ENCODE data around the gene NBPF20. TPM values are rescaled to one million over a fixed set of nuclear protein-coding genes. Genes with fewer than 3 reads are reported as not detected.
"Not testable (repeated sequence)": the region's sequence is repeated elsewhere in the genome, so short reads cannot be mapped to it uniquely, and the experiment has no call there.

Gene NBPF20
- total and polyA plus RNA-seq, 9 donors, result 3.1 to 9.4 (median 4.3) TPM

GRCh38 chr1:145460048-145460447, 34.6 kb upstream of the NBPF20 start:
- H3K27me3 ChIP-seq (ENCODE audit: control insufficient read depth, insufficient read depth, low read length); H3K27ac ChIP-seq (ENCODE audit: low read length); H3K9me3 ChIP-seq (replicated peaks; ENCODE audit: control insufficient read depth, low read depth, low read length); DNase-seq; H3K4me3 ChIP-seq (ENCODE audit: low read length); H3K36me3 ChIP-seq (ENCODE audit: control insufficient read depth, insufficient read depth, low read length); H3K4me1 ChIP-seq (ENCODE audit: control insufficient read depth, insufficient read depth, low read length): not testable (repeated sequence)
- WGBS (ENCODE audit: insufficient coverage), result no CpG with 5 or more reads among the region's 13 CpGs

- H3K4me1 ChIP-seq (ENCODE audit: control insufficient read depth, insufficient read depth, low read length); H3K9me3 ChIP-seq (replicated peaks; ENCODE audit: control insufficient read depth, low read depth, low read length); H3K36me3 ChIP-seq (ENCODE audit: control insufficient read depth, insufficient read depth, low read length); H3K27me3 ChIP-seq (ENCODE audit: control insufficient read depth, insufficient read depth, low read length); H3K4me3 ChIP-seq (ENCODE audit: low read length); H3K27ac ChIP-seq (ENCODE audit: low read length); DNase-seq: not testable (repeated sequence)
- no CpG with 5 or more reads among the region's 27 CpGs for WGBS (ENCODE audit: insufficient coverage)
Observed at GRCh38 chr1:145459591-145459990, 34.2 kb upstream of the NBPF20 start.

DNA sequence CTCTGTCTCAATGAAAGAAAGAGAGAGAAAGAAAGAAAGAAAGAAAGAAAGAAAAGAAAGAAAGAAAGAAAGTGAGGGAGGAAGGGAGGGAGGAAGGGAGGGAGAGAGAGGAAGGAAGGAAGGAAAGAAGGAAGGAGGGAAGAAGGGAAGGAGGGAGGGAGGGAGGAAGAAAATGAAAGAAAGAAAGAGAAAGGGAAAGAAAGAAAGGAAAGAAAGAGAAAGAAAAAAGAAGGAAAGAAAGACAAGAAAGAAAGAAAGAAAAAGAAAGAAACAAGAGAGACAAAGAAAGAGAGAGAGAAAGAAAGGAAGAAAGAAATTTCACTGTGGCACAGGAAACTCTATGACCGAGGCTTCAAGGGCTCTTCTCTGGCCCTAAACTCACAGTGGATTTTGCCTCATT, 33.7 kb upstream of the NBPF20 start:
- not testable (repeated sequence) for H3K27ac ChIP-seq (ENCODE audit: low read length); H3K9me3 ChIP-seq (replicated peaks; ENCODE audit: control insufficient read depth, low read depth, low read length); DNase-seq; H3K36me3 ChIP-seq (ENCODE audit: control insufficient read depth, insufficient read depth, low read length); H3K4me1 ChIP-seq (ENCODE audit: control insufficient read depth, insufficient read depth, low read length); H3K27me3 ChIP-seq (ENCODE audit: control insufficient read depth, insufficient read depth, low read length); H3K4me3 ChIP-seq (ENCODE audit: low read length)
- no CpG with 5 or more reads among the region's 1 CpG for WGBS (ENCODE audit: insufficient coverage)

DNA sequence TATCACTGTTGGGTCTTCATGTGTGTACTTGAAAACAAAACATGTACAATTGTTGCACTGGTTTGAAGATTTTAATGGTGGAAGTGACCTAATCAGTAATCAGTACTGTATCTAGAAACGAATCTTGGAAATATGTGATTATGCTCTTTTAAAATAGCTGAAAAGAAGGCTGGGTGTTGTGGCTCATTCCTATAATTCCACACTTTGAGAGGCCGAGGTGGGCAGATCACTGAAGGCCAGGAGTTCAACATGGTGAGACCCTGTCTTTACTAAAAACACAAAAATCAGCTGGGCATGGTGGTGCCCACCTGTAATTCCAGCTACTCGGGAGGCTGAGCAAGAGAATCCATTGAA, 29.4 kb upstream of the NBPF20 start:
- not testable (repeated sequence) for H3K27ac ChIP-seq (ENCODE audit: low read length); H3K4me1 ChIP-seq (ENCODE audit: control insufficient read depth, insufficient read depth, low read length); H3K9me3 ChIP-seq (replicated peaks; ENCODE audit: control insufficient read depth, low read depth, low read length); H3K36me3 ChIP-seq (ENCODE audit: control insufficient read depth, insufficient read depth, low read length); DNase-seq; H3K4me3 ChIP-seq (ENCODE audit: low read length); H3K27me3 ChIP-seq (ENCODE audit: control insufficient read depth, insufficient read depth, low read length)
- no CpG with 5 or more reads among the region's 3 CpGs for WGBS (ENCODE audit: insufficient coverage)

DNA sequence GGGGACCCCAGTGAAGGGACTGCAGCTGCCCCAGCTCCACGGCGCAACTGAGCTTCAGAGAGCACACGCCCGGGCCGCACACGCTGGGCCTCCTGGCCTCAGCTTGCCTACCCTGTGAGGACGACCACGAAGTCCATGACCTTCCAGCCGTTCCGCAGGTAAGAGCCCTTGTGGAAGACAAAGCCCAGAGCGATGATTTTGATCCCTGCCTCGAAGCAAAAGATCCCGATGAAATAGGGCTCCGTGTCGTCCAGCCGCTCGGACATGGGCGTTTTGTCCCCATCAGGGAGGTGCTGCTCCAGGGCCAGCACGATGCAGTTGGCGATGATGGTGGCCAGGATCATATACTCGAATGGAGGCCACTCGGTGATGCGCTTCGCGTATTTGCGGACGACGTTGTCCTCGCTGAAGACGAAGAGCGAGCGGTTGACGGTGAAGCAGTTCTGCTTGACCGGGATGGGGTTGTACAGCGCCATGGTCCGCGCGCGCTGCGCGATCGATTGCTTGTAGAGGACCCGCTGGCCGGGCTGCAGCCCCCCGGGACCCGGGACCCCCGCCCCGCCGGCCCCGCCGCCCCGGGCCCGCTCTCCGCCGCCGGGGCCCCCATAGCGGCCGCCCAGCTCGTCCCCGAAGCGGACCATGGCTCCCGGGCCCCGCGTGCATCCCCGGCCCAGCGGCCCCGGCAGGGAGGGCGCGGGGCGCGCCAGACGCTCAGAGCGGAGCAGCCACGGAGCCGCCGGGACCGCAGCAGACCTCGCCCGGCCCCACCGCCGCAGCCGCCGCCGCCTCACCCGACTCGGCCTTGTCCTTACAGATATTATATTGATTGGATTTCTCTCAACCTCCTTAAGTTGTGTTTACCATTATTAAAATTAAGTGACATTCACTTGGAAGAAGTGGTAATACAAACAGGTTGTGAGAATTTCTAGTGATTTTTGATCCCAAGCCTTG, 28.7 kb upstream of the NBPF20 start:
- not testable (repeated sequence) for H3K27me3 ChIP-seq (ENCODE audit: control insufficient read depth, insufficient read depth, low read length)
- 21% methylated on average over 18 of the region's 86 CpGs for whole genome bisulfite sequencing (ENCODE audit: insufficient coverage)

DNA sequence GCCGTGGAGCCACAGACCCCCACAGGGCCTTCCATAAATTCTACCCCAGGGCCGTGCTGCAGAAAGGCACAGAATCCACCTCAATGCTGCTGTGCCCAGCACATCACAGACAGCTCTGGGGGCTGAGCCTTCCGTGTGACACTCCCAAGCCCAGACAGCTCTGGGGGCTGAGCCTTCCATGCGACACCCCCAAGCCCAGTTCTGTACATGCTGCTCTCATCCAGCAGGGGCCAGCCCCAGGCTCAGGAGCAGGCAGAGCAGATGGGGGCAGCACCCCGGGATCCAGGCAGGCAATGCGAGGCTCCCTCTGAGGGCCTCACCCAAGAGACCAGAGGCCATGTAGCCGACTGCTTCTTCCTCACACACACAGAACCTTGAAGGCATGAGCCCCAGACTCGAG, 27.1 kb upstream of the NBPF20 start:
- H3K4me3 ChIP-seq (ENCODE audit: low read length); DNase-seq; H3K9me3 ChIP-seq (replicated peaks; ENCODE audit: control insufficient read depth, low read depth, low read length); H3K27me3 ChIP-seq (ENCODE audit: control insufficient read depth, insufficient read depth, low read length); H3K4me1 ChIP-seq (ENCODE audit: control insufficient read depth, insufficient read depth, low read length); H3K36me3 ChIP-seq (ENCODE audit: control insufficient read depth, insufficient read depth, low read length); H3K27ac ChIP-seq (ENCODE audit: low read length): not testable (repeated sequence)
- WGBS (ENCODE audit: insufficient coverage), result 11% methylated on average over 1 of the region's 8 CpGs

More for the DNA sequence above, 28.7 kb upstream of the NBPF20 start:
- not testable (repeated sequence) for DNase-seq; H3K4me1 ChIP-seq (ENCODE audit: control insufficient read depth, insufficient read depth, low read length); H3K9me3 ChIP-seq (replicated peaks; ENCODE audit: control insufficient read depth, low read depth, low read length); H3K36me3 ChIP-seq (ENCODE audit: control insufficient read depth, insufficient read depth, low read length); H3K27ac ChIP-seq (ENCODE audit: low read length); H3K4me3 ChIP-seq (ENCODE audit: low read length)

GRCh38 chr1:145451914-145452313, 26.5 kb upstream of the NBPF20 start:
- peak; percentile 1 for DNase-seq

DNA sequence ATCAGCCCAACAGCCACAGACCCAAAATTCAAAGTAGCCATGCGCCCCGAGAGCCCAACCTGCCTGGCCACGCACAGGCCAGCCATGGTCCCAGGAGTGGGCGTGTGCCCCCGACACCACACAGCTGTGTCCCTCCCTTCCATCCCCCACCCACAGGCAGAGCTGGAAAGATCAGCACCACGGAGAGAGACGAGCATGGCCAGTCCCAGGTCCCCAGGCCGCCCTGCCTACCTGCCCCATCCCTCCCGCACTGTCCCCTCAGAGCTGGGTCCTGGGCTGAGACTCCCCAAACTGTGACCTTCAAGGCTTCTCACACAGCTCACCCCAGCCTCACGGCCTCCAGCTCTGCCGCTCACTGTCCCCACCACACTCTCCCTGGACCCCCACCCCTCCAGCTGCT, 19.8 kb upstream of the NBPF20 start:
- H3K27ac ChIP-seq (ENCODE audit: low read length), result not testable (repeated sequence)

More at GRCh38 chr1:145451914-145452313, 26.5 kb upstream of the NBPF20 start:
- H3K36me3 ChIP-seq (ENCODE audit: control insufficient read depth, insufficient read depth, low read length); H3K27me3 ChIP-seq (ENCODE audit: control insufficient read depth, insufficient read depth, low read length); H3K4me3 ChIP-seq (ENCODE audit: low read length); H3K4me1 ChIP-seq (ENCODE audit: control insufficient read depth, insufficient read depth, low read length); H3K27ac ChIP-seq (ENCODE audit: low read length); H3K9me3 ChIP-seq (replicated peaks; ENCODE audit: control insufficient read depth, low read depth, low read length): not testable (repeated sequence)
- WGBS (ENCODE audit: insufficient coverage), result no CpG with 5 or more reads among the region's 8 CpGs

GRCh38 chr1:145442340-145442739, 16.9 kb upstream of the NBPF20 start:
- not testable (repeated sequence) for DNase-seq; H3K36me3 ChIP-seq (ENCODE audit: control insufficient read depth, insufficient read depth, low read length); H3K4me3 ChIP-seq (ENCODE audit: low read length); H3K4me1 ChIP-seq (ENCODE audit: control insufficient read depth, insufficient read depth, low read length); H3K27me3 ChIP-seq (ENCODE audit: control insufficient read depth, insufficient read depth, low read length); H3K9me3 ChIP-seq (replicated peaks; ENCODE audit: control insufficient read depth, low read depth, low read length); H3K27ac ChIP-seq (ENCODE audit: low read length)
- 20% methylated on average over 1 of the region's 5 CpGs for WGBS (ENCODE audit: insufficient coverage)

More for the DNA sequence above, 19.8 kb upstream of the NBPF20 start:
- not testable (repeated sequence) for H3K4me1 ChIP-seq (ENCODE audit: control insufficient read depth, insufficient read depth, low read length); H3K36me3 ChIP-seq (ENCODE audit: control insufficient read depth, insufficient read depth, low read length); H3K27me3 ChIP-seq (ENCODE audit: control insufficient read depth, insufficient read depth, low read length); DNase-seq; H3K4me3 ChIP-seq (ENCODE audit: low read length); H3K9me3 ChIP-seq (replicated peaks; ENCODE audit: control insufficient read depth, low read depth, low read length)
- WGBS (ENCODE audit: insufficient coverage), result no CpG with 5 or more reads among the region's 11 CpGs

GRCh38 chr1:145431363-145432256, 6.2 kb upstream of the NBPF20 start:
- not testable (repeated sequence) for H3K9me3 ChIP-seq (replicated peaks; ENCODE audit: control insufficient read depth, low read depth, low read length); H3K36me3 ChIP-seq (ENCODE audit: control insufficient read depth, insufficient read depth, low read length); H3K4me1 ChIP-seq (ENCODE audit: control insufficient read depth, insufficient read depth, low read length); DNase-seq; H3K4me3 ChIP-seq (ENCODE audit: low read length); H3K27ac ChIP-seq (ENCODE audit: low read length)
- peaks cover 23% of the 10 kb centered on the region for H3K27me3 ChIP-seq (ENCODE audit: control insufficient read depth, insufficient read depth, low read length)
- WGBS (ENCODE audit: insufficient coverage), result 0% methylated on average over 9 of the region's 61 CpGs
